CD4-positive, alpha-beta T cell treated with Interleukin-1 beta for 1 hour (primary cell): ENCODE measurements around the gene BRD3OS.

Experiments used
- DNase-seq, 2 donors: peaks; one replicate each; pipeline ENCODE4 v3.0.0-alpha.2; 2020 to 2022

The BRD3OS gene

DNA sequence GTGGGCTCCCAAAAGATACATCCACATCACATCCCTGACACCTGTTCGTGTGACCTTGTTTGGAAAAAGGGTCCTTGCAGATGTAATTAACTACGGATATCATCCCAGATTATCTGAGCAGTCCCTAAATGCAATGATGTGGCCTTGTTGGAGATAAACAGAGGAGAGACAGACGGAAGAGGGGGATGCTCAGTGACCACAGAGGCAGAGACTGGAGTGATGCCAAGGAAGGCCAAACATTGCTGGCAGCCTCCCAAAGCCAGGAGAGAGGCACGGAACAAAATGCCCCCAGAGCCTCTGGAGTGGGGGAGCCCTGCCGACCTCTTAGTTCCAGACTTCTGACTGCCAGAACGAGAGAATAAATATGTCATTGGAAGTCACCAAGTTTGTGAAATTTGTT lies 18.1 kb upstream of the BRD3OS start:
- DNase-seq, result no peak

DNA sequence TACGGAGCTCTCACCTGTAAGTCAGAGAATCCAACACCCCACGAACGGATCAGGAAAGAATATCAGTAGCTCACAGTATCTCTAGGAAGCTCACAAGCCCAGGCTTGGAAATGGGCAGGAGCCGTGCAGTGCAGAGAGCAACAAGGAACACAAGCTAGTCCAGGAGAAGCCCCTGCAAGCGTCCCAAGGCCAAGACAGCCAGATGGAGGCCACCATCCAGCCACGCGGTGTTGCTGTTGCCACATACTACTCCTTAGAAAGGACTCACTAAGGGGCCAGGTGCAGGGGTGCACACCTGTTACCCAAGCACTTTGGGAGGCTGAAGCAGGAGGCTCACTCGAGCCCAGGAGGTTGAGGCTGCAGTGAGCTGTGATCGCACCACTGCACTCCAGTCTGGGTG lies 17.7 kb upstream of the BRD3OS start:
- no peak for DNase-seq

GRCh38 chr9:134010310-134011173 lies 14.7 kb upstream of the BRD3OS start:
- no peak for DNase-seq

DNA sequence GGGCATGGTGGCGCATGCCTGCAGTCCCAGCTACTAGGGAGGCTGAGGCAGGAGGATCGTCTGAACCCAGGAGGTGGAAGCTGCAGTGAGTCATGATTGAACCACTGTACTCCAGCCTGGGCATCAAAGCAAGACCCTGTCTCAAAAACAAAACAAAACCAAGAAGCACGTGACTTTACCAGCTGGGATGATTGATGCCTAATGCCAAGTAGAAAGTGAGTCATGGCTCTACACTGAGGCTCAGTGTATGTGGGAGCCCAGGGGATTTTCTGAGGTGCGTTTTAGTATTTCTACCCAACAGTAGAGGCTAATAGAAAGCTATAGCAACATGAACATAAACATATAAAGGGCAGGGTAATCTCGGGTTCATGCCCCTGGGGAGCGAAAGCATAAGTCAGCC lies 13.9 kb upstream of the BRD3OS start:
- no peak for DNase-seq

GRCh38 chr9:134014946-134015345 lies 10.3 kb upstream of the BRD3OS start:
- no peak for DNase-seq

GRCh38 chr9:134024214-134024792 lies 978 bp upstream of the BRD3OS start:
- no peak for DNase-seq

- peak; percentile 24 to 39 for DNase-seq
Observed at GRCh38 chr9:134025606-134026541, 593 bp downstream of the BRD3OS start.

DNA sequence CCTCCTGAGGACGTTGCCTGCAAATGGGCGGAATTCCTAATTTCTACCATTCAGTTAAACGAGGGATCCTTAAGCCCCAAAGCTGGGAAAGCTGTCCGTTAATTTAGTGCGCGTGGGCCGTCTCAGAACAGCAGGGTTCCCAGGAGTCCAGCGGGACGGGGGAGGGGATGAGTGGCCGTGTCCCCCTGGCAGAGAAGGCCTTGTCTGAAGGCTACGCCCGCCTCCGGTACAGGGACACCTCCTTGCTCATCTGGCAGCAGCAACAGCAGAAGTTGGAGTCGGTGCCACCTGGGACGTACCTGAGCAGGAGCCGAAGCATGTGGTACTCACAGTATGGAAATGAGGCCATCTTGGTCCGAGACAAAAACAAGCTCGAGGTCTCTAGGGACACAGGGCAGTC lies 1.3 kb downstream of the BRD3OS start:
- DNase-seq, result no peak

DNA sequence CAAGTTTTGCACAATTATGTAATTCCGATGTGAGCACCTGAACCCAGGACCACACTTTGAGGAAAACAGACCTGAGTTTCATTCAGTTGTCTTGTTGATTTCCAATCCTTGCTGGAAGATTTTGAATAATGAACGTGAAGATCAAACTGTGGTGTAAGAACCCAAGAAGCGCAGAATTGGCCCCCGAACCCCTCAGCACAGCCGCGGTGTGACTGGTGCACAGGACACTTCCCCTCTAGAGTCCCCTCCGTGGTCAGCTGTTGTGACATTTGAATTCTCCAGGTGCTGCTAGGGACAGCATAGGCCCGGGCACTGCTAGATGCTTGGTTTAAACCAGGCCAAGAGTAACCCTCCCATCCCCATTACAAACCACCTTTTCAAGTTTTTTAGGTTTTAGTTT lies 1.7 kb downstream of the BRD3OS start:
- no peak for DNase-seq

DNA sequence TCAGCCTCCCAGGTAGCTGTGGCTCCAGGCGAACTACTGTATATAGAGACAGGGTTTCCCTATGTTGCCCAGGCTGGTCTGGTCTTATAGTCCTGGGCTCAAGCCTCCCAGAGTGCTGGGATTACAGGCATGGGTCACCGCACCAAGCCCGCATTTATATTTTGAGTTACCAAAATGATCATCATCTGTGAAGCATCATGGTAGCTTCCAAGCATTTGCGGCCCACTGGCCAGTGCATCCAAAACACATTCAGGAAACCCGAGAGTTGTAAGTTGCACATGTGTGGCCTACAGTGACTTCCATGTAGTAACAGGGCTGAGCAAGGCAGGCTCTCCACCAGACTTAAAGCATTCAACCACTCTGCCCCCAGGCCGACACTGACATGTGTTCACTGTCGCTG lies 2.3 kb downstream of the BRD3OS start:
- DNase-seq, result no peak

GRCh38 chr9:134028076-134028475 lies 2.8 kb downstream of the BRD3OS start:
- no peak for DNase-seq

DNA sequence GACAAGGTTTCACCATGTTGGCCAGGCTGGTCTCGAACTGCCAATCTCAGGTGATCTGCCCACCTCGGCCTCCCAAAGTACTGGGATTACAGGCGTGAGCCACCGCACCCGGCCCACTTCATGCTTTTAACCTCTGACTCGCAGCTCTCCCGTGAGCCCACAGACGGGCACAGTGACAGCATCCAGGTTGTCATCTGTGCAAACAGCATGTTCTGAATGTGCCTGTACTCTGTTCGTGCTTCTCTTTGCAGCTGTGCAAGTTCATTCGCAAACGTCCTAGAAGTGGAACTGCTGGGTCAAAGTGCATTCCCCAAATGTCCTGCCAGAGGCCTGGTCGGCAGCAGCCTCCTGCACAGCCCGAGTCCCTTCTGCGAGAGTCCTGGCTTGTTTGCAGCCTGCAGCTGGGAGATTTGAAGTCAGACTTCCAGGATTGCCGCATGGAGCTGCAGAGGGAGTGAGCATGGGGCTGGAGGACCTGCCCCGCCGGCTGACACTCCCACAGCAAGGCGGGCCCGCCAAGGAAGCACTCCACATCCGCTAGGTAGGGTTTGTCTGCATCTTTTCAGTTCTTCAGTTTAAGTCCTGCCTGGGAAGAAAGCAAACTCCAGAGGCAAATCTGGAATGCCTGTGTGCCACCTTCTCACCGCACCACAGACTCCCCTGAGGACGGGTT lies 3.4 kb downstream of the BRD3OS start:
- no peak for DNase-seq

DNA sequence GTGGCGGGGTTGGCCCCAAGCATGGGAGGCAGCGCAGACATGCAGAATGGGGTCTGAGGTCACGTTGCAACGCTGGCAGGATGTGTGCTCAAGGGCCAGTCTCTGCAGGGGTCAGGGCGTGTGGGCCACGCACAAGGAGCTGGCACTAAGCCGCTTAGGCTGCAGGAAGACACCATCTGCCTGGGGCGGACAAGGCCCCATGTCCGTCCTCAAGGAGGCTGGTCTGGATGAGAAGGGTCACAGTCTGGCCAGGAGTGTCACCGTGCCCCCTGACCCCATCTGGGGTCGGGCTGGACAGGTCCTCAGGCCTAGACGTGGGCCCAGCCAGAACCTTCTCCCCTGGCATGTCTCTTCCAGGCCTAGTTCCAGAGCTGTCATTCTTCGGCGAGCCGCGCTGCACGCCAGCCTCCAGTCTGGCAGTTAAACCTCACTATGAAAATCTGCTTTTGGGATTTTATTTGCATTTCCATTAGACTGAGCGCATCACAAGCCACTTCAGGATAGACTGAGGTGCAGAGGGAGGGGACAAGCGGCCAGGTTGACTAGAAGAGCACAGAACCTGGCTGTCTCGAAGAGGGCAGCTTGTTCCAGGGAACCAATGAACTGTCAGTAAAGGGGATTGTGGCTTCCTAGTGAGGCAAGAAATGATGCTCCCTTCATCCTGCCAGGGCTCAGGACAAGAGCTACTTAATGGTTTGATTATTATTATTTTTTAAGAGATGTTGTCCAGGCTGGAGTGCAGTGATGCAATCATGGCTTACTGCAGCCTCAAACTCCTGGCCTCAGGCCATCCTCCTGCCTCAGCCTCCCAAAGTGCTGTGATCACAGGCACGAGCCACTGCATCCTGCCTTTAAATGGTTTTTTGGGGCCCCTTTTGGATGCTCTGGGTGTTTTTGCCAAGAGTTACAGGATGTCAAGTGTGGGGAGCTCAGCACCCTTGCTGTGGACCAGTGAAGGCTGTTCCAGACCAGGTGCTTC lies 4.3 kb downstream of the BRD3OS start:
- no peak for DNase-seq

DNA sequence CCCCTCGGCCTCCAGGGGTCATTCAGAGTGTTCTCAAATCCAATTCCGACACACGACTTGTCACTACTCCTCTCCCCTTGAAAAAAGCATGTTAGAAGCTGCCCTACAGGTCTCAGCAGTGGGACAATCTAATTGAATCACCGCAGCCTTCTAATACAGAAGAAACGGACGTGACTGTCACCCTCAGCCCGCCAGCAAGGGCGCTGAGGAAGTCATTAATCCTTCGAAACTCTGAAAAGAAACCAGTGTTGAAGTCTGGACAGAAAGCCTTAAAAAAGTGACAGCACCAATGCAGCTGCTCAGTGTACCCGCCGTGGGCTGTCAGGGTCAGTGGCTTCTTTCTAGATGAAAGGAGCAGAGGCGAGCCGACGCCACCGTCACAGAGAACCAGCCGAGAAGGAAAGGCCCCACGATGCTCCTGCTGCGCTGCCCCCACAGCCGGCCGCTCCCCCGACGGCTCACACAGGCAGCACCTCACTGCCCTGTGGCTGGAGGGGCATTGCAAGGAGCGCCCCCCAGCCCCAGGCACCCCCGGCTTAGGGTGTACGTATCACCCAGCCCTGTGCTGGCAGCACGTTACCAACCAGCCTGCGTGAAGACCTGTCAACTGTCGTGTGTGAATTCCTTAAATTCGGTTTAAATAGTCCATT lies 5.7 kb downstream of the BRD3OS start:
- DNase-seq, result no peak

GRCh38 chr9:134031783-134032182 lies 6.5 kb downstream of the BRD3OS start:
- DNase-seq, result no peak

DNA sequence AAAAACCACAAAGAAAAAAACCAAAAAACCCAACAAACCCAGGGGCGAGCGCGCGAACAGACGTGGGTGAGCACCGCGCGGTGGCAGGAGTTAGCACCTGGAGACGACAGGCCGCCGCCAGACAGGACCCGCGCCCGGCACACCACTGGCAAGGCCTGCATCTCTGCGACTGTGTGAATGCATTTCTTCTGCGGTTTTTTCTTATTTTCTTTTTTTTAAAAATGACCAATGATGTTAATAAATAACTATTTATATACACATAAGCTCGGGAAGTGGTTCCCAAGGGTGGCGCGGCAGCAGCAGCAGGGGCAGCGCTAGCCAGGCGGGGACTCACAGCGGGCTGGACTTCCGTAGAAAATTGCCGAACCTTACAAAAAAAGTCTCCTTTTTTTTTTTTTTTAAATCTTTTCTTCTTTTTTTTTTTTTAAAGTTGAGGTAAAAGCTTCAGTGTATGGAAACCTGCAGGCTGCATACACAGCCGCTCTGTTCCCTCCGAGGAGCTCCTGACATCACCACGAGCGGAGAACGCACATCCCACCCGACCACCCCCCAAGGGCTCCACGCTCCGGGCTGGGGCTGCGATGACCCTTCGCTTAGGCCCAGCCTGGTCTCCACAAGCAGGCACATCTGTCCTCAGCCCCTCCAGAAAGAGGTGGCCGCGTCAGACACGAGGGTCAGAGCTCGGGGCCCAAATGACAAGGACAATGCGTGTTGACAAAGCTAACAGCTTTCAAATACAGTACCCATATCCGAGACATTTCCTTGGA lies 7.4 kb downstream of the BRD3OS start:
- no peak for DNase-seq

DNA sequence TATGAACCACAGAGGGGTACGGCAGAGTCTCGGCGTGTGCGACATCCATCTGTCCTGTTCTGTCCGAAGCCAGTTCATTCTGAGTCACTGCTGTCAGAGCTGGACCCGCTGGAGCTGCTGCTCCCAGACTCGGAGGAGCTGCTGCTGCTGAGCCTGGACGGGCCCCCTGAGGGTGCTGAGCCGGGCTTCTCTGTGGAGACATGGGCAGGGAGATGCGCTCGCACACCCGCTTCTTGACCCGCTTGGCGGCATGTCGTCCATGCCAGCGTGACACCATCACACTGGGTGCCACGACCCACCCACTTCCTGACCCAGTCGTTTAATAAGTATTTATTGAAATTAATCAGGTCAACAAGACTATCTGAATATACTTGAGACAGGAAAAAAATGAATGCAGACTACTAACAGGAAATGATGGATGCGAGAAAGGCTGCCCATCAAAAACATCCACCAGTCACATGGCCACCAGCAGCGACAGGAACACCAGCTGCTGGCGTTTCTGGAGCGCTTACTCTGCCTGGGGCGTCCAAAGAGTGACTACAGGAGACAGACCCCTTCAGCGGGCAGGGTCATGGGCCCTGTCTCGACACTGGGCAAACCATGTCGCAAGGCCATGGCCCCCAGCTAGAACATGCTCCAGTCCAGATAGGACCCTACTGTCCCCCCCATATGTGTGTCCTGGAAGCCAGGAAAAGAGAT lies 8.4 kb downstream of the BRD3OS start:
- no peak for DNase-seq

DNA sequence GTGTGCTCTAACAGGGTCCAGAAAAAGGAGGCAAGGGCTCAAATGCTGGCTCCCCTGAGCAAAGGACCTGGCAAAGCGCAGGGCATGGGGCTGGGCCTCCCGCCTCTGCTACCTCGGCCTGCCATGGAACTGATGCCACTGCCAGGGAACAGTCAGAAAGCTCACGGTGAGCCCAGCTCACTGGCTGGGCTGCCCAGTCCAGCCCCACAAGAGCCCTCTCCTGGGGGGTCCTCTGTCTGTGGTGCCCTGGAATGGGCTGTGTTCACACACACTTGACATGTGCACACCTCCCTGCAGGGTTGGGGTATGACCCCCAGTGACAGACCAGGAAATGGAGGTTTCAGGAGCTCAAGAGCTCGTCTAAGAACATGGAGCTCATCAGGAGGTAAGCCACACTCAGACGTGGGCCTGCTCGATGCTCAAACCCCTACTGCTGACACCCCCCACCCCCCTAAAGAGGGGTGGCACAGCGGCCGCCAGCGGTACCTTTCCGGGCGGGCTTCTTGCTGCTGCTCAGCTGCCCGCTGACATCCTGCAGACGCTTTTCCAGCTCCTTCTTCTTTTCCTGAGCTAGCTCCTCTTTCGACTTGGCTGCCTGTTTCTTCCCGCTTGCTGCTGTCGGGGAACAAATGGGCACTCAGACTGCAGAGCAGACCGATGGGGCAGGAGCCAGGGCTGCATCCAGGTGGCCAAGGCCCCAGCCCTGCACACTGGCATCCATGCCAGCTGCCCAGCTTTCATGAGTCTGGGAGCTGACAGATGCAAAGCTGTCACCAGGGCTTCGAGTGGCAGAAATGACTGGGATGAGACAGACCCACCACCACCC lies 9.1 kb downstream of the BRD3OS start:
- DNase-seq, result no peak
